GM18517 (cell line): Measurements from ENCODE around the gene SKOR1.

Experiments
- ATAC-seq: cut with Tn5 transposase; IDR thresholded peaks from one replicate; pipeline ENCODE4 v1.9.1; 2021; ENCODE audit warnings: mild to moderate bottlenecking, moderate library complexity; ENCODE audit not compliant: unreplicated experiment

The SKOR1 gene

DNA sequence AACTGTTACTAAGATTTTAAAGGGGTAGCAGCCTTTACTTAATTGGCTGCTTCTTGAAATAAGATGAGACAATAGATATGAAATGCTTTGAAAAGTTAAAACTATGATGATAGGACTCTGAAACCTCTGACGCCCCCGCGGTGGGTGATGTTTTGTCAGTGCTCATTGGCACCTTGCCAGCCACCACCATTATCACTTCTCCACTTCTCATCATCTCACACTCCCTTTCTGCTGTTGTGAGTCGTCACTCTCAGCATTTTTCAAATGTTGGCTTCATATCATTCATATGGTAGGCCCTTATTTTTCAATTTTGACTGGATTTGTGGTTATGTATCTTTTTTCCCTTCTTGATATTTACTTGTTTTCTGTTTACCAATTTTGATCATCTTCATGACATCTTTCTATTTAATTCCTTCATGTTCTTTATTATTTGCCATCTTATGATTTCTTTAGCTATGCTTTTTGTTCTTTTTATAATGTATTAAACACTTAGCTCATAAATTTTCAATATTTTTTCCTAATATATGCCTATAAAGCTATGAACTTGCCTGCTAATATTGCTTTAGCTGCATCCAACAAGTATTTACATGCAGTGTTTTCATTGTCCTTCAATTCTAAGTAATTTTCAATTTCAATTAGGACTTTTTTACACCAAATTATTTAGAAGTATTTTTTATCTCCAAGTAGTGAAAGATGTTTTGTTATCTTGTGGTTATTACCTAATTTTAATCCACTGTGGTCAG, 30.3 kb upstream of the SKOR1 start:
- ATAC-seq, result no peak

DNA sequence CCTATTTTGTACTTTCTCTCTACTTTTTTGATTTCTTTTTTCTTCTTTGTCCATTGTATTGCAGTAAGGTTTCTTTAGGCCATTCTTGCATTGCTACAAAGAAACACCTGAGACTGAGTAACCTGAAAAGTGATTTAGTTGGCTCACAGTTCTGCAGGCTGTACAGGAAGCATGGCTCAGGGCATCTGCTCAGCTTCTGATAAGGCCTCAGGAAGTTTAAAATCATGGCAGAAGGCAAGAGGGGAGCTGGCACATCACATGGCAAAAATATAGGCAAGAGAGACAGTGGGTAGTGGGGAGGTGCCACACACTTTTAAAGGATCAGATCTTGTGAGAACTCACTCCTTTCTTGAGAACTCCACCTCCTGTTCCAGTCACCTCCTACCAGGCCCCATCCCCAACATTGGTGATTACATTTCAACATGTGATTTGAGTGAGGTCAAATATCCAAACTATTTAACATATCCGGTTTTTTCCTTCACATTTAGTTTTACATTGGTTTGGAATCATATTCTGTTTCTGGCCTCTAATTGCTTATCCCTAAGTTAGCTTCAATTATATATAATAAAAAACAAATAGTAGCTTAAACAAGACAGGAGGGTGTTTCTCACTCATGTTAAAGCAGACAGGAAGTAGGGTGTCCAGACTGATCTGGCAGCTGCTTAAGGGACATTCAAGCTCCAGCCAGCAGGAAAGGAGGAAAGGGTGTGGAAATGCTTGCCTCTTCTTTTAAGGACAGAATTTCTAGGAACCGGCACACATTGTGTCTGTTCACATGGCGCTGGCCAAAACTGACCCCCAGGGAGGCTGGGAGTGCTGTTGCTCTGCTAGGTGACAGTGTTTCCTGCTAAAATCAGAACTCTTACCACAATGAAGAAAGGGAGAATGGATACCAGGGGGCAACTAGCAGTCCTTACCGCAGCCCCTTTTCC, 28.8 kb upstream of the SKOR1 start:
- no peak for ATAC-seq

GRCh38 chr15:67799801-67800205, 25.5 kb upstream of the SKOR1 start:
- ATAC-seq, result no peak

DNA sequence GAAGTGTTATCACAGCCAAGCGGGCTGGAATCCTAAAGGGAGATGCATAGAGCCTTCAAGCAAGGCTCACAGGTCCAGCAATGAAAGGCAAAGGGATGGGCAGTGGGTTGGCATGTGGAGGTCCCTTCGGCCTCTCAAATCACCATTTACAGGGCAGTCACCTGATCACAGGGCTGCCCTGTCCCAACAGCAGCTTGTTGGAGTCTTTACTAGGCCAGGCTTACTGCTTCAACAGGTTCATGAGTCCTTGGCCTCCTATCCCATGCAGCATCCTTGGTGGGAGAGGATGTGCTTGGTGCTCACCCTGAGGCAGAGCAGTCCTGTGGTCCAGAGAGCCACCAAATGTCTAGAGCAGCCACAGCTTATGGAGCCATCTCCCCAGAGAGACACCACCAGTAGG, 24.2 kb upstream of the SKOR1 start:
- no peak for ATAC-seq

DNA sequence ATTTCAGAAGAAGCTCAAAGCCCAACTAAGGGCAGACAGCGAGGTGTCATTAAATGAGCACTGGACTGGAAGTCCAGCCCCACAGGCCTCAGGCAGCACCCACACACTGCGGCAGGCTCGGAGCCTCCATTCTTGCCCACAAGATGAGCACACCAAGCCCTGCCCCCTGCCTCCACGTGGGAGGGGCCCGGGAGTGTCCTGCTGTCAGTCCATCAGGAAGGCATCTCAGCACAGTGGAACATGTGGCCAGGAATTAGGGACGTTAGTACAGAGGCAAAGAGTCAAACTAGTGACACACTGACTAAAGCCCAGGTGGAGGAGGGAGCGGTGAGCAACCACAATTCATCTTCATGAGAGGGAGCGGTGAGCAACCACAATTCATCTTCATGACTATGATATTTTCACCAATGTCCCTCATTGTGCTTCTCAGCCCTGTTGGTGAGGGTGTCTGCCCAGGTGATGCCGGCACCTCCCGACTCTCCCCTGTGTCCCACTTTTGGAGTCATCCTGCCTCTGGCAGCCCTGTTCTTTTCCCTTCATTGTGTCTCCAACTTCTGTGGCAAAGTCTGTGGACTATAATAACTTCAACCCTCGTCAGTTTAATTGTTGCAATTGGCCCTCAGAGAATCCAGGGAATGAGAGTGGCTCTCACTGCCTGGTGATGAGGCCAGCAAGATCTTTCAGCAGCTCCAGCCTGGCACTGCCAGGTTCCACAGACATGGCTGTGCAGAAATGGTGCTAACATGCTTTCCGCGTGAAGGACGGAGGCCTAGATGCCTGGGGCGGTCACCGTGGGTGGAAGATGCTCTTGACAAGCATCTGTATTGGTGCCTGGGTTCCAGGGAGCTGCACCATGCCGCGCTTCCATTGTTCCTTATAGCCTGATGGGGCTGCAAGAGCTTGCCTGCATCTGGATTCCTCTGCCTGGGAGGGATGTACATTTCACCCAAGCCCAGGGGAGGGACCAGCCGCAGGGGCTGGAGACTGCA, 23.1 kb upstream of the SKOR1 start:
- ATAC-seq, result no peak

DNA sequence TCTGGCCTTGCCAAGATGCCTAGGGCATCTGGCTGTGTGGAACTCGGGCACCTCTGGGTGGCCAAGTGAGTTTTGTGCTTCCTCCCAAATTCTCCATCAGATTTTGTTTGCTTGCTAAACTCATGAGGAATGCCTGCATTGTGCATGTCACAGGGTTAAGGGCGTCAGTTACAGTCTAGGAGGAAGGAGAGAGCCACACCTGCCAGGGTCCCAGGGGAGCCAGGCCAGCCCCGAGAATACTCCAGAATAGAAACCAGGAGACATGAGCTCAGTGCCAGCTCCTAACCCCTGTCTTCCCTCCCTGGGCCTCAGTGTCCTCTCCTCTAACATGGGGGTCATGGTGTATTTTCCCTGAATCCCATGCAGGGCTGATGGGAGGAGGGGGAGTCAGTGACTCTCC, 22.0 kb upstream of the SKOR1 start:
- ATAC-seq, result no peak

DNA sequence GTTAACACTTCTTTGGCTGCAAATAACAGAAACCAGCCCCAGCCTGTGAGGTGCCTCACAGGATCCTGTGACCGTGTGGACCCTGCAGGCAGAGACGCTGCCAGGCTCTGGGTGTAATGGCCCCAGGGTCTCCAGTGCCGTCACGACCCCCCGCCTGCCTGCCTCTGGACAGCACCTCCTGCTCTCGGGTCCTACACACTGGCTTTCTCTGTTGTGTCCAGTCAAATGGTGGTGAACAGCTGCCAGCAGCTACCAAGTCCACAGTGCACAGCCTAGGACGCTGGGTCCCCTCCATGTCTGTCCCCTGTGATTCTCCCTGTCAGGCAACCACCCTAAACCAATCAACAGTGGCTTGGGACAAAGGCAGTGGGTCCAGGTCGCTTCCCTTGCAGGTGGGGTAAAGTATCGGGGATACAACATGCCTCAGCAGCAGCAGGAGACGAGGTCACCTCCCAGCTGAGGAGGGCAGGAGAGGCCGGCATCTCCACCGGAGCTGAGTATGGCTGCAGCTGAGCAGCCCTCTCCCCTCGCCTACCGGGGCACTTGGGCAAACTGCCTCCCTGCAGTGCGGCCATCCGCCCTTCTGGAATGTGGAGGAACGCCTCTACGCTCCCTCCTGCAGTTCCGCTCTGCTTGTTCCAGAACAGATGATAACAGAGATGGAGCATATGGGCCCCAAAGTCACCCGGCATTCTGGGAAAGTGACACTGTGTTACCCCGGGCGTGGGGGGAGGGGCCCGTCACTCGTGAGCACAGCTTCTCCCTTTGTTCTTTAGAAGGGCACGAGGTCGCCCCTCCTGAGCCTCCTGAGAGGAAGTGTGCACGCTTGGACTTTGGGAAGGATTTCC, 21.1 kb upstream of the SKOR1 start:
- ATAC-seq, result no peak

GRCh38 chr15:67805008-67805665, 20.2 kb upstream of the SKOR1 start:
- no peak for ATAC-seq

- no peak for ATAC-seq
Measured at GRCh38 chr15:67805666-67806516, 19.4 kb upstream of the SKOR1 start.

GRCh38 chr15:67806536-67806935, 18.8 kb upstream of the SKOR1 start:
- ATAC-seq, result no peak

DNA sequence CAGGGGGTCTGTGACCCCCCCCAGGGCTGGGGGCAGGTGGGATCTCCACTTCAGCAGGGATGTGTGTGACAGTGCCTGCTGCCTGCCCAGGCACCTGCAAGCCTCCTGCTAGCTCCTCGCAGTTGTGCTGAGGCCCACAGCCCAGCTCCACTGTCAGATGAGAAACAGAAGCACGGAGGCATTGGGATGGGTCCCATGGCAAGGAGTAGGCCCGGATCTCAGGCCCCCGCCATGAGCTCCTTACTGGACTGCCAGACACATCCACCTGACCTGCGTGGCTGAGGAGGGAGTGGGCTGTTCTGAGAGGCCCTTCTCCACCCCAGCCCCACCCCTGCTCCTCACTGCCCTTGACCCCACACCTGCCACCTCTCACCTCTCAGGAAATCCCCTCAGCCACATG, 18.2 kb upstream of the SKOR1 start:
- no peak for ATAC-seq

DNA sequence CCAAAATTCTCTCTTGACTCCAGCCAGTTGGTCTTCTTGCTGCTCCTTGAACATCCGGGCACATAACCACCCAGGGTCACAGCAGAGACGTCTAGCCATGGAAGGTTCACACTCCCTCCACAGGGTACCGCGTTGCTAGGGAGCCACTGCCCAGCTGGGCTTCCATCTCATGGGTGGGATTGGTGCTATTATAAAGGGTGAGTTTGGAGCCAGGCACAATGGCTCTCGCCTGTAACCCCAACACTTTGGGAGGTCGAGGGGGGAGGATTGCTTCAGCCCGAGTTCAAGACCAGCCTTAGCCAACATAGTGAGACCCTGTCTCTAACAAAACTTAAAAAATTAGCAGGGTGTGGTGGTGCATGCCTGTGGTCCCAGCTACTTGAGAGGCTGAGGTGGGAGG, 17.5 kb upstream of the SKOR1 start:
- ATAC-seq, result no peak

- no peak for ATAC-seq
Measured at GRCh38 chr15:67808821-67809220, 16.5 kb upstream of the SKOR1 start.

DNA sequence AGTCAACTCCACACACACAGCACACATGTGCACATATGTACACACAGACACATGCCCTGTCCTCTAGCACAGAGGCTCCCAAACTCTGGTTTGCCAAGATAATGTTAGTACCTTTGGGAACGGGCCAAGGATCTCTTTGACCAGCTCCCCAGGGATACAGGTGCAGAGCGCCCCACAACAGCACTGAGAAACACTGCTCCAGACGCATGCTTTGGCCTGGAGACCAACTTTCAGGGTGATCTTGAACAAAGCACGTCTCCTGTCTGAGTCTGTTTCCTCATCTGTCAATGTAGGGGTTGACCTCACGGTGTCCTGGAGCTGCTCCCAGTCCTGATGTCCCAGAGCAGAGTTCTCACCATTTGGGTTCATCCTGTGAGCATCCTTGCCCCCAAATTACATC, 15.9 kb upstream of the SKOR1 start:
- no peak for ATAC-seq

- no peak for ATAC-seq
Measured at GRCh38 chr15:67809866-67810265, 15.4 kb upstream of the SKOR1 start.

- no peak for ATAC-seq
Measured at GRCh38 chr15:67812241-67812644, 13.1 kb upstream of the SKOR1 start.

DNA sequence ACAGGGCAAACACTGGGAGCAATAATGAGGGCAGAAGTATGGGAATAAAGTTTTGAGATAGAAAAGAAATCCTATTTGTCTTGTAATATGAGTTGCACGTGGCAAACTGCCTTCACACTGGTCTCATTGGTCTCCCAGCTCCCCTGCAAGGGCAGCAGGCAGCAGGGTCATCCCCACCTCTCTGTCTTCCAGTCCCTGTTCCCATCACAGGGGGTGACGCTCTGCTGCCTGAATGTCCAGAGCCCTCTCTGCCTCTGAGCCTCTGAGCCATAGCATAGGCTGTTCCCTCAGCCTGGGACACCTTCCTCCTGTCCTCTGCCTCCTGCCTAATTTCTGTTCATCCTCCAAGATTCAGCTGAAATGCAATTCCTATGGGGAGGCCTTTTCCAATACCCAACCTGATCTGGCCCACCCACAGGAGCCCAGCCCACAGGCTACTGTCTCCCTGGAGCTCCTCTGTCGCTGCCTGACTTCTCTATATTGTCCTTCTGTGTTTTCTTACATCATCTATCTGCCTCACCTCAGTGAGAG, 12.1 kb upstream of the SKOR1 start:
- no peak for ATAC-seq

- ATAC-seq, result no peak
Measured at GRCh38 chr15:67815036-67815592, 10.2 kb upstream of the SKOR1 start.
